HG02763 (cell line): ENCODE data around the gene LPAR1.

Experiments
- ATAC-seq: cut with Tn5 transposase; IDR thresholded peaks from one replicate; pipeline ENCODE4 v1.9.1; 2021; ENCODE audit warnings: mild to moderate bottlenecking, moderate library complexity; ENCODE audit not compliant: unreplicated experiment

The LPAR1 gene

GRCh38 chr9:111003182-111003581, 35.1 kb downstream of the LPAR1 start:
- ATAC-seq = no peak

GRCh38 chr9:111001526-111001925, 36.7 kb downstream of the LPAR1 start:
- no peak for ATAC-seq

GRCh38 chr9:111000202-111000601, 38.1 kb downstream of the LPAR1 start:
- no peak for ATAC-seq

- no peak for ATAC-seq
Observed at GRCh38 chr9:110999379-110999778, 38.9 kb downstream of the LPAR1 start.

- ATAC-seq = no peak
Observed at GRCh38 chr9:110997847-110998246, 40.4 kb downstream of the LPAR1 start.

GRCh38 chr9:110996436-110997220, 41.6 kb downstream of the LPAR1 start:
- ATAC-seq = no peak

- ATAC-seq = no peak
Observed at GRCh38 chr9:110995420-110996340, 42.6 kb downstream of the LPAR1 start.

GRCh38 chr9:110994771-110995241, 43.5 kb downstream of the LPAR1 start:
- no peak for ATAC-seq

GRCh38 chr9:110990481-110990880, 47.8 kb downstream of the LPAR1 start:
- no peak for ATAC-seq

GRCh38 chr9:110986529-110986928, 51.7 kb downstream of the LPAR1 start:
- no peak for ATAC-seq

- no peak for ATAC-seq
Observed at GRCh38 chr9:110984890-110985437, 53.3 kb downstream of the LPAR1 start.

- no peak for ATAC-seq
Observed at GRCh38 chr9:110980261-110980660, 58.0 kb downstream of the LPAR1 start.

GRCh38 chr9:110979636-110980035, 58.6 kb downstream of the LPAR1 start:
- no peak for ATAC-seq

GRCh38 chr9:110978516-110978915, 59.8 kb downstream of the LPAR1 start:
- ATAC-seq = no peak

- ATAC-seq = no peak
Observed at GRCh38 chr9:110977259-110977709, 61.0 kb downstream of the LPAR1 start.

GRCh38 chr9:110975969-110976368, 62.3 kb downstream of the LPAR1 start:
- ATAC-seq = no peak

GRCh38 chr9:110975278-110975677, 63.0 kb downstream of the LPAR1 start:
- no peak for ATAC-seq

- ATAC-seq = no peak
Observed at GRCh38 chr9:110971705-110972104, 66.6 kb downstream of the LPAR1 start.

- ATAC-seq = no peak
Observed at GRCh38 chr9:110971234-110971633, 67.0 kb downstream of the LPAR1 start.

GRCh38 chr9:110969971-110970386, 68.3 kb downstream of the LPAR1 start:
- no peak for ATAC-seq

GRCh38 chr9:110968096-110968495, 70.2 kb downstream of the LPAR1 start:
- ATAC-seq = no peak
